ENCODE results near the gene OR2T29.

GRCh38 chr1:248592655-248593054, 30.1 kb upstream of the OR2T29 start:
- no peak for TF ChIP-seq CTCF (IDR thresholded peaks at IDR 0.05)
- no peak for TF ChIP-seq ELF4 (CRISPR knock-in tag; IDR thresholded peaks at IDR 0.05; ENCODE audit: low read depth)

All from WTC11 (cell line).